HEK293 (cell line): ENCODE measurements around the gene ACOT8.

ENCODE experiments used
- CTCF ChIA-PET: fragments of 350-600 bp; formaldehyde crosslinking; extraction: SDS; loops from one replicate; lab custom pipeline; 2021; ENCODE audit warnings: antibody characterized with exemption; lab: Yijun Ruan, JAX
- POLR2A ChIA-PET: fragments of 300-600 bp; formaldehyde crosslinking; extraction: SDS; loops from one replicate; lab custom pipeline; 2020; ENCODE audit warnings: antibody characterized with exemption, inconsistent platforms; lab: Yijun Ruan, JAX
- H3K27ac ChIP-seq: fragments of 200-500 bp; sonication (Bioruptor generic); 2 replicates; pipeline ENCODE4 v1.5.1; 2014; ENCODE audit warnings: low read depth, low read length, control low read depth, inconsistent platforms; ENCODE audit errors: extremely low read depth
- H3K36me3 ChIP-seq, 2 experiments: fragments of 200-500 bp in 1 of 2; sonication (Bioruptor generic) in 1 of 2; 1 replicate in 1 of 2; 2 replicates in 1 of 2; pipeline ENCODE4 v1.5.1; 2014 to 2017; ENCODE audit warnings: inconsistent platforms in 2 of 2, low read length in 2 of 2; ENCODE audit not compliant: control insufficient read depth in 2 of 2, insufficient read depth in 1 of 2
- H3K4me1 ChIP-seq: fragments of 200-500 bp; sonication (Bioruptor generic); 2 replicates; pipeline ENCODE4 v1.5.1; 2014; ENCODE audit warnings: mild to moderate bottlenecking, low read length, inconsistent platforms; ENCODE audit not compliant: control insufficient read depth, insufficient read depth
- H3K4me3 ChIP-seq: 2 replicates; pipeline ENCODE4 v1.5.1; 2011; ENCODE audit warnings: low read depth, mild to moderate bottlenecking, control low read depth, low read length, moderate library complexity
- H3K9me3 ChIP-seq: fragments of 200-500 bp; sonication (Bioruptor generic); 2 replicates; pipeline ENCODE4 v1.5.1; 2014; ENCODE audit warnings: low read depth, low read length, inconsistent platforms; ENCODE audit not compliant: control insufficient read depth, insufficient read depth
- OSR2 ChIP-seq: fragments of 450-650 bp; formaldehyde crosslinking; IDR thresholded peaks from 2 replicates; pipeline ENCODE4 v1.5.1; 2016; ENCODE audit warnings: missing biosample characterization, missing genetic modification characterization
- SETDB1 ChIP-seq: IDR thresholded peaks from one replicate; pipeline ENCODE4 v1.6.1; 2017; ENCODE audit warnings: mild to moderate bottlenecking, low read length, moderate library complexity, mixed read lengths; ENCODE audit not compliant: insufficient read length
- ZIC2 ChIP-seq: fragments of 450-650 bp; formaldehyde crosslinking; IDR thresholded peaks from 2 replicates; pipeline ENCODE4 v1.5.1; 2016; ENCODE audit warnings: missing biosample characterization, missing genetic modification characterization
- ZNF132 ChIP-seq: fragments of 450-650 bp; formaldehyde crosslinking; IDR thresholded peaks from 2 replicates; pipeline ENCODE4 v1.5.1; 2017; ENCODE audit warnings: missing biosample characterization, missing genetic modification characterization, borderline replicate concordance
- ZNF155 ChIP-seq: fragments of 450-650 bp; formaldehyde crosslinking; IDR thresholded peaks from 2 replicates; pipeline ENCODE4 v1.5.1; 2016; ENCODE audit warnings: missing biosample characterization, missing genetic modification characterization
- ZNF2 ChIP-seq: fragments of 450-650 bp; formaldehyde crosslinking; IDR thresholded peaks from 2 replicates; pipeline ENCODE4 v1.5.1; 2016; ENCODE audit warnings: missing biosample characterization, missing genetic modification characterization
- ZNF214 ChIP-seq: fragments of 450-650 bp; formaldehyde crosslinking; IDR thresholded peaks from 2 replicates; pipeline ENCODE4 v1.5.1; 2017; ENCODE audit warnings: missing biosample characterization, mild to moderate bottlenecking, missing genetic modification characterization, borderline replicate concordance
- ZNF350 ChIP-seq: fragments of 450-650 bp; formaldehyde crosslinking; IDR thresholded peaks from 2 replicates; pipeline ENCODE4 v1.5.0; 2017; ENCODE audit warnings: missing biosample characterization, mild to moderate bottlenecking, missing genetic modification characterization
- ZNF529 ChIP-seq: fragments of 450-650 bp; formaldehyde crosslinking; IDR thresholded peaks from 2 replicates; pipeline ENCODE4 v1.5.1; 2017; ENCODE audit warnings: missing genetic modification characterization, missing biosample characterization; ENCODE audit not compliant: insufficient replicate concordance
- ZNF530 ChIP-seq: fragments of 450-650 bp; formaldehyde crosslinking; IDR thresholded peaks from 2 replicates; pipeline ENCODE4 v1.5.1; 2016; ENCODE audit warnings: low read depth, missing biosample characterization, missing genetic modification characterization
- ZNF596 ChIP-seq: fragments of 450-650 bp; IDR thresholded peaks from 2 replicates; pipeline ENCODE4 v1.5.0; 2018; ENCODE audit warnings: missing biosample characterization, mild to moderate bottlenecking, missing genetic modification characterization, moderate library complexity
- ZNF629 ChIP-seq: fragments of 450-650 bp; formaldehyde crosslinking; IDR thresholded peaks from 2 replicates; pipeline ENCODE4 v1.5.1; 2017; ENCODE audit warnings: missing biosample characterization, missing genetic modification characterization
- ZNF791 ChIP-seq: fragments of 450-650 bp; formaldehyde crosslinking; IDR thresholded peaks from 2 replicates; pipeline ENCODE4 v1.5.1; 2016; ENCODE audit warnings: missing biosample characterization, missing genetic modification characterization
- ZNF792 ChIP-seq: fragments of 450-650 bp; formaldehyde crosslinking; IDR thresholded peaks from 2 replicates; pipeline ENCODE4 v1.5.1; 2016; ENCODE audit warnings: missing biosample characterization, missing genetic modification characterization
- TF ChIP-seq, protein P1 (sequence below): fragments of 450-650 bp; formaldehyde crosslinking; IDR thresholded peaks from 2 replicates; pipeline ENCODE4 v1.5.1; 2016; ENCODE audit warnings: missing biosample characterization, missing genetic modification characterization
- TF ChIP-seq, protein P2 (sequence below): fragments of 450-650 bp; formaldehyde crosslinking; IDR thresholded peaks from 2 replicates; pipeline ENCODE4 v1.5.1; 2016; ENCODE audit warnings: missing biosample characterization, missing genetic modification characterization
- TF ChIP-seq, protein P3 (sequence below): fragments of 450-650 bp; formaldehyde crosslinking; IDR thresholded peaks from 2 replicates; pipeline ENCODE4 v1.5.1; 2016; ENCODE audit warnings: missing biosample characterization, missing genetic modification characterization
- TF ChIP-seq, protein P4 (sequence below): fragments of 450-650 bp; formaldehyde crosslinking; IDR thresholded peaks from 2 replicates; pipeline ENCODE4 v1.5.1; 2016; ENCODE audit warnings: missing biosample characterization, missing genetic modification characterization, borderline replicate concordance
- TF ChIP-seq, protein P5 (sequence below): fragments of 450-650 bp; formaldehyde crosslinking; conservative IDR thresholded peaks from 2 replicates; pipeline ENCODE4 v1.5.1; 2016; ENCODE audit warnings: low read depth, missing biosample characterization, missing genetic modification characterization

Gene ACOT8

DNA sequence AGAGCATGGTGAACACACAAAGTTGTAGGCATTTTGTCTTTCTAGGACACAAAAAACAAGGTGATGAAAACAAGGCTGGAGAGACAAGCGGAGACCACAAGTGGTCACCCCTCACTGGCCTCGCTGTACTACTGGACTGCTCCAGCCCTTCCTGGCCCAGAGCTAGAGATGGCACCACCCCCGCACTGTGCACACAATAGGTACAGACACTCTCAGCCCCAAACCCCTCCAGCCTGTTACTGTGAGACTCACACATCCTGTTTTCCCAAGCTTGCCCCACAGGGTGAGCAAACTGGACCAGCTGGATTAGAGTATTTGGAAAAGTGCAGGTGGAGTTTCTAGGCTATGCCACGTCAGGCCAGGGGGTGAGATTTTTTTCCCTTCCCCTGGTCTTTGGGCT, 15.4 kb upstream of the ACOT8 start:
- Histone ChIP-seq H3K36me3 (peaks cover 0 to 17% of the 10 kb centered on the region in 2 experiments; a peak in 2 of 3 replicates), H3K9me3 (no peaks in the 10 kb centered on the region), H3K4me3 (no peak overlapping the region), H3K27ac (no peak overlapping the region), H3K4me1 (no peaks in the 10 kb centered on the region)
- TF ChIP-seq ZIC2, result no peak
- TF ChIP-seq OSR2 (tag by site-specific recombination), result no peak
- TF ChIP-seq ZNF791 (tag by site-specific recombination), result no peak
- no peak for TF ChIP-seq ZNF132 (tag by site-specific recombination)
- TF ChIP-seq, protein P1, sequence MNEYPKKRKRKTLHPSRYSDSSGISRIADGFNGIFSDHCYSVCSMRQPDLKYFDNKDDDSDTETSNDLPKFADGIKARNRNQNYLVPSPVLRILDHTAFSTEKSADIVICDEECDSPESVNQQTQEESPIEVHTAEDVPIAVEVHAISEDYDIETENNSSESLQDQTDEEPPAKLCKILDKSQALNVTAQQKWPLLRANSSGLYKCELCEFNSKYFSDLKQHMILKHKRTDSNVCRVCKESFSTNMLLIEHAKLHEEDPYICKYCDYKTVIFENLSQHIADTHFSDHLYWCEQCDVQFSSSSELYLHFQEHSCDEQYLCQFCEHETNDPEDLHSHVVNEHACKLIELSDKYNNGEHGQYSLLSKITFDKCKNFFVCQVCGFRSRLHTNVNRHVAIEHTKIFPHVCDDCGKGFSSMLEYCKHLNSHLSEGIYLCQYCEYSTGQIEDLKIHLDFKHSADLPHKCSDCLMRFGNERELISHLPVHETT, result no peak
- TF ChIP-seq ZNF350, result no peak
- no peak for TF ChIP-seq ZNF529 (tag by site-specific recombination)
- no peak for TF ChIP-seq ZNF596 (tag by site-specific recombination)
- TF ChIP-seq ZNF792 (tag by site-specific recombination), result no peak
- TF ChIP-seq ZNF2, result no peak
- no peak for TF ChIP-seq ZNF629 (tag by site-specific recombination)
- TF ChIP-seq, protein P2, sequence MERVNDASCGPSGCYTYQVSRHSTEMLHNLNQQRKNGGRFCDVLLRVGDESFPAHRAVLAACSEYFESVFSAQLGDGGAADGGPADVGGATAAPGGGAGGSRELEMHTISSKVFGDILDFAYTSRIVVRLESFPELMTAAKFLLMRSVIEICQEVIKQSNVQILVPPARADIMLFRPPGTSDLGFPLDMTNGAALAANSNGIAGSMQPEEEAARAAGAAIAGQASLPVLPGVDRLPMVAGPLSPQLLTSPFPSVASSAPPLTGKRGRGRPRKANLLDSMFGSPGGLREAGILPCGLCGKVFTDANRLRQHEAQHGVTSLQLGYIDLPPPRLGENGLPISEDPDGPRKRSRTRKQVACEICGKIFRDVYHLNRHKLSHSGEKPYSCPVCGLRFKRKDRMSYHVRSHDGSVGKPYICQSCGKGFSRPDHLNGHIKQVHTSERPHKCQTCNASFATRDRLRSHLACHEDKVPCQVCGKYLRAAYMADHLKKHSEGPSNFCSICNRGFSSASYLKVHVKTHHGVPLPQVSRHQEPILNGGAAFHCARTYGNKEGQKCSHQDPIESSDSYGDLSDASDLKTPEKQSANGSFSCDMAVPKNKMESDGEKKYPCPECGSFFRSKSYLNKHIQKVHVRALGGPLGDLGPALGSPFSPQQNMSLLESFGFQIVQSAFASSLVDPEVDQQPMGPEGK (tag by site-specific recombination), result no peak
- TF ChIP-seq, protein P3, sequence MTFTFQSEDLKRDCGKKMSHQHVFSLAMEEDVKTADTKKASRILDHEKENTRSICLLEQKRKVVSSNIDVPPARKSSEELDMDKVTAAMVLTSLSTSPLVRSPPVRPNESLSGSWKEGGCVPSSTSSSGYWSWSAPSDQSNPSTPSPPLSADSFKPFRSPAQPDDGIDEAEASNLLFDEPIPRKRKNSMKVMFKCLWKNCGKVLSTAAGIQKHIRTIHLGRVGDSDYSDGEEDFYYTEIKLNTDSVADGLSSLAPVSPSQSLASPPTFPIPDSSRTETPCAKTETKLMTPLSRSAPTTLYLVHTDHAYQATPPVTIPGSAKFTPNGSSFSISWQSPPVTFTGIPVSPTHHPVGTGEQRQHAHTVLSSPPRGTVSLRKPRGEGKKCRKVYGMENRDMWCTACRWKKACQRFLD (tag by site-specific recombination), result no peak
- TF ChIP-seq ZNF155 (tag by site-specific recombination), result no peak
- no peak for TF ChIP-seq ZNF214 (tag by site-specific recombination)
- TF ChIP-seq, protein P4, sequence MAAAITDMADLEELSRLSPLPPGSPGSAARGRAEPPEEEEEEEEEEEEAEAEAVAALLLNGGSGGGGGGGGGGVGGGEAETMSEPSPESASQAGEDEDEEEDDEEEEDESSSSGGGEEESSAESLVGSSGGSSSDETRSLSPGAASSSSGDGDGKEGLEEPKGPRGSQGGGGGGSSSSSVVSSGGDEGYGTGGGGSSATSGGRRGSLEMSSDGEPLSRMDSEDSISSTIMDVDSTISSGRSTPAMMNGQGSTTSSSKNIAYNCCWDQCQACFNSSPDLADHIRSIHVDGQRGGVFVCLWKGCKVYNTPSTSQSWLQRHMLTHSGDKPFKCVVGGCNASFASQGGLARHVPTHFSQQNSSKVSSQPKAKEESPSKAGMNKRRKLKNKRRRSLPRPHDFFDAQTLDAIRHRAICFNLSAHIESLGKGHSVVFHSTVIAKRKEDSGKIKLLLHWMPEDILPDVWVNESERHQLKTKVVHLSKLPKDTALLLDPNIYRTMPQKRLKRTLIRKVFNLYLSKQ, result no peak
- TF ChIP-seq SETDB1, result no peak
- TF ChIP-seq, protein P5, sequence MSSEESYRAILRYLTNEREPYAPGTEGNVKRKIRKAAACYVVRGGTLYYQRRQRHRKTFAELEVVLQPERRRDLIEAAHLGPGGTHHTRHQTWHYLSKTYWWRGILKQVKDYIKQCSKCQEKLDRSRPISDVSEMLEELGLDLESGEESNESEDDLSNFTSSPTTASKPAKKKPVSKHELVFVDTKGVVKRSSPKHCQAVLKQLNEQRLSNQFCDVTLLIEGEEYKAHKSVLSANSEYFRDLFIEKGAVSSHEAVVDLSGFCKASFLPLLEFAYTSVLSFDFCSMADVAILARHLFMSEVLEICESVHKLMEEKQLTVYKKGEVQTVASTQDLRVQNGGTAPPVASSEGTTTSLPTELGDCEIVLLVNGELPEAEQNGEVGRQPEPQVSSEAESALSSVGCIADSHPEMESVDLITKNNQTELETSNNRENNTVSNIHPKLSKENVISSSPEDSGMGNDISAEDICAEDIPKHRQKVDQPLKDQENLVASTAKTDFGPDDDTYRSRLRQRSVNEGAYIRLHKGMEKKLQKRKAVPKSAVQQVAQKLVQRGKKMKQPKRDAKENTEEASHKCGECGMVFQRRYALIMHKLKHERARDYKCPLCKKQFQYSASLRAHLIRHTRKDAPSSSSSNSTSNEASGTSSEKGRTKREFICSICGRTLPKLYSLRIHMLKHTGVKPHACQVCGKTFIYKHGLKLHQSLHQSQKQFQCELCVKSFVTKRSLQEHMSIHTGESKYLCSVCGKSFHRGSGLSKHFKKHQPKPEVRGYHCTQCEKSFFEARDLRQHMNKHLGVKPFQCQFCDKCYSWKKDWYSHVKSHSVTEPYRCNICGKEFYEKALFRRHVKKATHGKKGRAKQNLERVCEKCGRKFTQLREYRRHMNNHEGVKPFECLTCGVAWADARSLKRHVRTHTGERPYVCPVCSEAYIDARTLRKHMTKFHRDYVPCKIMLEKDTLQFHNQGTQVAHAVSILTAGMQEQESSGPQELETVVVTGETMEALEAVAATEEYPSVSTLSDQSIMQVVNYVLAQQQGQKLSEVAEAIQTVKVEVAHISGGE (tag by site-specific recombination), result no peak
- TF ChIP-seq ZNF530, result no peak
- POLR2A ChIA-PET, result interaction anchor here (1.8 kb wide), 1 partner anchor 8 kb away, joined by 6 read pairs; the partner anchor contains the start of gene ZSWIM1
- CTCF ChIA-PET, result no interaction called here
